Gastrocnemius medialis (tissue), 4 donors: ENCODE data around the gene ENOX1.

Experiments used
- POLR2A ChIP-seq, 2 donors: fragments of 450-650 bp; IDR thresholded peaks; one replicate each; pipeline ENCODE4 v1.6.1; 2017; ENCODE audit warnings: antibody characterized with exemption in 2 of 2, mild to moderate bottlenecking in 2 of 2, moderate library complexity in 2 of 2
- TF ChIP-seq, protein P1 (sequence below), 5 experiments: fragments of 450-650 bp in 3 of 5; fragments of 200-600 bp in 2 of 5; sonication (generic) in 2 of 5; IDR thresholded peaks in 4 of 5; conservative IDR thresholded peaks in 1 of 5; 1 replicate in 4 of 5; 2 replicates in 1 of 5; pipeline ENCODE4 v1.5.1; 2016 to 2019; ENCODE audit warnings: antibody characterized with exemption in 5 of 5, mild to moderate bottlenecking in 3 of 5, moderate library complexity in 3 of 5

- TF ChIP-seq, protein P1, sequence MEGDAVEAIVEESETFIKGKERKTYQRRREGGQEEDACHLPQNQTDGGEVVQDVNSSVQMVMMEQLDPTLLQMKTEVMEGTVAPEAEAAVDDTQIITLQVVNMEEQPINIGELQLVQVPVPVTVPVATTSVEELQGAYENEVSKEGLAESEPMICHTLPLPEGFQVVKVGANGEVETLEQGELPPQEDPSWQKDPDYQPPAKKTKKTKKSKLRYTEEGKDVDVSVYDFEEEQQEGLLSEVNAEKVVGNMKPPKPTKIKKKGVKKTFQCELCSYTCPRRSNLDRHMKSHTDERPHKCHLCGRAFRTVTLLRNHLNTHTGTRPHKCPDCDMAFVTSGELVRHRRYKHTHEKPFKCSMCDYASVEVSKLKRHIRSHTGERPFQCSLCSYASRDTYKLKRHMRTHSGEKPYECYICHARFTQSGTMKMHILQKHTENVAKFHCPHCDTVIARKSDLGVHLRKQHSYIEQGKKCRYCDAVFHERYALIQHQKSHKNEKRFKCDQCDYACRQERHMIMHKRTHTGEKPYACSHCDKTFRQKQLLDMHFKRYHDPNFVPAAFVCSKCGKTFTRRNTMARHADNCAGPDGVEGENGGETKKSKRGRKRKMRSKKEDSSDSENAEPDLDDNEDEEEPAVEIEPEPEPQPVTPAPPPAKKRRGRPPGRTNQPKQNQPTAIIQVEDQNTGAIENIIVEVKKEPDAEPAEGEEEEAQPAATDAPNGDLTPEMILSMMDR (IDR thresholded peaks at IDR 0.05 in 4 of 5, conservative IDR thresholded peaks at IDR 0.05 in 1 of 5) = no peak
- TF ChIP-seq POLR2A (IDR thresholded peaks at IDR 0.05) = no peak
These were observed 29.5 kb downstream of the ENOX1 start for GRCh38 chr13:43757266-43757665.
